Tibial artery (tissue), 4 donors: ENCODE data around the gene YWHAQ.

Experiments used
- DNase-seq, 2 donors: peaks; one replicate each; pipeline ENCODE4 v3.0.0-alpha.2; 2019
- H3K27ac ChIP-seq, 2 donors: fragments of 200-600 bp; sonication (generic) in 1 of 2; 1 replicate in 1 of 2; 2 replicates in 1 of 2; pipeline ENCODE4 v1.5.1; 2018 to 2019; ENCODE audit warnings: mild to moderate bottlenecking in 1 of 2
- H3K27me3 ChIP-seq, 2 donors: fragments of 200-600 bp; sonication (generic) in 1 of 2; one replicate each; pipeline versions ENCODE4 v1.5.1 to v1.6.0; 2016 to 2019
- H3K36me3 ChIP-seq, 3 donors: fragments of 200-600 bp; sonication (generic) in 2 of 3; one replicate each; pipeline ENCODE4 v1.5.1; 2016 to 2019; ENCODE audit warnings: mild to moderate bottlenecking in 2 of 3
- H3K4me1 ChIP-seq, 4 donors: fragments of 200-600 bp; sonication (generic) in 2 of 4; 1 replicate in 3 of 4; 2 replicates in 1 of 4; pipeline ENCODE4 v1.5.1; 2016 to 2019
- H3K4me3 ChIP-seq, 2 donors: fragments of 200-600 bp; sonication (generic) in 1 of 2; 1 replicate in 1 of 2; 2 replicates in 1 of 2; pipeline ENCODE4 v1.5.1; 2018 to 2019; ENCODE audit warnings: mild to moderate bottlenecking in 2 of 2
- H3K9me3 ChIP-seq, 3 donors: fragments of 200-600 bp; sonication (generic) in 1 of 3; one replicate each; pipeline ENCODE4 v1.5.1; 2016 to 2019
- intact Hi-C: fragments of 100-400 bp; cut with DNase I; formaldehyde crosslinking; loops from one replicate; pipeline ENCODE4 v1.15.0; 2023; ENCODE audit warnings: low total_unique reads
- TF ChIP-seq, protein P1 (sequence below), 2 experiments: fragments of 200-600 bp in 1 of 2; fragments of 450-650 bp in 1 of 2; IDR thresholded peaks; one replicate each; pipeline ENCODE4 v1.5.1; 2017 to 2019; ENCODE audit warnings: antibody characterized with exemption in 2 of 2, mild to moderate bottlenecking in 1 of 2, moderate library complexity in 1 of 2

YWHAQ gene

DNA sequence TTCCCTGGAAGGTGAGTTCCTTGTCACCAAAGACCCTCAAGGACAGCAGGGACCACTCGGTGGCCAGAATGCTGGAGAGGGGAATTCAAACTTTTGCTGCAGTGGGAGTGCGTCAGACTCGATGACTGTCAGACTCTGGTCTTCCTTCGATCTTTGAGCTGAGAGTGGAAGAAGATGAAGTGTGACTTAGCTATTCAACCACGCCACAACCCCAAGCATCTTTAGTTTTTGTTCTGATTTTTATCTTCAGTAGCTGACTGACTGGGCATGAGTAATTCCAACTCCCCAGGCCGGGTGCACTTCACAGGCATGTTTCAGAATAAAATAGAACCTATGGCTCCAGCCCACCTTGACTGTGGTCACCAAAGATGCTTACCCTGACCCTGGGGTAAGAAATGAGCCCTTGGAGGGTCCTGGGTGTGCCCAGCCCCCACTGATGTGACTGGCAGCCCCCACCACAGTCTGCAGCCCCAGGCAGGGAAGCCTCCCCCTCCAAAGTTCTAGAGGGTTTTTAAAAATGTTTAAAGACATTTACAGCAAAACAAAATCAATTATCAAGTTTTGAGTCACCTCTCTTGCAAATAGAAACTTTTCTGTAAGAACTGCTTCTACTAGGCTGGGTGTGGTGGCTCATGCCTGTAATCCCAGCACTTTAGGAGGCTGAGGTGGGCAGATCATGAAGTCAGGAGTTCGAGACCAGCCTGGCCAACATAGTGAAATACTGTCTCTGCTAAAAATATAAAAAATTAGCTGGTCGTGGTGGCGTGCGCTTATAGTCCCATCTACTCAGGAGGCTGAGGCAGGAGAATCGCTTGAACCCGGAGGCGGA is 24.9 kb upstream of the YWHAQ start:
- H3K27me3 ChIP-seq = no peaks in the 10 kb centered on the region
- TF ChIP-seq, protein P1, sequence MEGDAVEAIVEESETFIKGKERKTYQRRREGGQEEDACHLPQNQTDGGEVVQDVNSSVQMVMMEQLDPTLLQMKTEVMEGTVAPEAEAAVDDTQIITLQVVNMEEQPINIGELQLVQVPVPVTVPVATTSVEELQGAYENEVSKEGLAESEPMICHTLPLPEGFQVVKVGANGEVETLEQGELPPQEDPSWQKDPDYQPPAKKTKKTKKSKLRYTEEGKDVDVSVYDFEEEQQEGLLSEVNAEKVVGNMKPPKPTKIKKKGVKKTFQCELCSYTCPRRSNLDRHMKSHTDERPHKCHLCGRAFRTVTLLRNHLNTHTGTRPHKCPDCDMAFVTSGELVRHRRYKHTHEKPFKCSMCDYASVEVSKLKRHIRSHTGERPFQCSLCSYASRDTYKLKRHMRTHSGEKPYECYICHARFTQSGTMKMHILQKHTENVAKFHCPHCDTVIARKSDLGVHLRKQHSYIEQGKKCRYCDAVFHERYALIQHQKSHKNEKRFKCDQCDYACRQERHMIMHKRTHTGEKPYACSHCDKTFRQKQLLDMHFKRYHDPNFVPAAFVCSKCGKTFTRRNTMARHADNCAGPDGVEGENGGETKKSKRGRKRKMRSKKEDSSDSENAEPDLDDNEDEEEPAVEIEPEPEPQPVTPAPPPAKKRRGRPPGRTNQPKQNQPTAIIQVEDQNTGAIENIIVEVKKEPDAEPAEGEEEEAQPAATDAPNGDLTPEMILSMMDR (IDR thresholded peaks at IDR 0.05) = no peak
- H3K27ac ChIP-seq = no peak overlapping the region
- H3K4me3 ChIP-seq = no peak overlapping the region
- DNase-seq = no peak
- intact Hi-C loops = no loop called here
- no peaks in the 10 kb centered on the region for H3K36me3 ChIP-seq
- H3K4me1 ChIP-seq = no peaks in the 10 kb centered on the region
- no peaks in the 10 kb centered on the region for H3K9me3 ChIP-seq

DNA sequence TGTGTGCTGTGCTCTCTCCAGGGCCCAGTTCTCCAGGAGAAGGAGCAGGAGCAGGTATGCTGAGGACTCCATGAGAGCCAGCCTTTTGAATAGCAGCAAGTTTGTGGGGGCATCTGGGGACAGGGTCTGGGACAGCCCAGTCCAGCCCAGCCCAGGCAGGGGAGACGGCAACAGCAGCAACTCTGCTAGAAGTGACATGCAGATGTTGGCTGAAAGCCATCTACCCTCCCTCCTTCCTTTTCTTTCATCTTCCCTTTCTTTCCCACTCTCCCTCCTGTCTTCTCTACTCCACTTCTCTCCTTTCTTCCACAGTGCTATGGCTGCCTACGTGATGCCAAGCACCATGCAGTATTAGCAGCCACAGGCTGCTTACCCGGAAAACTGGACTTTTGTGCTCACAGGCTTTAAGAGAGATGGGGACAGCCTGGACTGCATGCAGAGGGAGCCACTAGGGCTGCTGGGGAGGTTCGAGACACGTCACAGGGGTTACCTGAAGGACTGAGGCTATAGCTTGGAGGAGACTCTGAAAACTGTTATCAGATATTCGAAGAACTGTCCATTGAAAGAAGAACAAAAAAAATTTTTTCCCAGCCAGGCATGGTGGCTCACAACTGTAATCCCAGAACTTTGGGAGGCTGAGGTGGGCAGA is 23.8 kb upstream of the YWHAQ start:
- intact Hi-C loops = no loop called here
- H3K9me3 ChIP-seq = no peaks in the 10 kb centered on the region
- no peak overlapping the region for H3K27ac ChIP-seq
- no peaks in the 10 kb centered on the region for H3K4me1 ChIP-seq
- H3K27me3 ChIP-seq = no peaks in the 10 kb centered on the region
- no peak for DNase-seq
- TF ChIP-seq, protein P1 (IDR thresholded peaks at IDR 0.05) = no peak
- no peak overlapping the region for H3K4me3 ChIP-seq
- no peaks in the 10 kb centered on the region for H3K36me3 ChIP-seq

DNA sequence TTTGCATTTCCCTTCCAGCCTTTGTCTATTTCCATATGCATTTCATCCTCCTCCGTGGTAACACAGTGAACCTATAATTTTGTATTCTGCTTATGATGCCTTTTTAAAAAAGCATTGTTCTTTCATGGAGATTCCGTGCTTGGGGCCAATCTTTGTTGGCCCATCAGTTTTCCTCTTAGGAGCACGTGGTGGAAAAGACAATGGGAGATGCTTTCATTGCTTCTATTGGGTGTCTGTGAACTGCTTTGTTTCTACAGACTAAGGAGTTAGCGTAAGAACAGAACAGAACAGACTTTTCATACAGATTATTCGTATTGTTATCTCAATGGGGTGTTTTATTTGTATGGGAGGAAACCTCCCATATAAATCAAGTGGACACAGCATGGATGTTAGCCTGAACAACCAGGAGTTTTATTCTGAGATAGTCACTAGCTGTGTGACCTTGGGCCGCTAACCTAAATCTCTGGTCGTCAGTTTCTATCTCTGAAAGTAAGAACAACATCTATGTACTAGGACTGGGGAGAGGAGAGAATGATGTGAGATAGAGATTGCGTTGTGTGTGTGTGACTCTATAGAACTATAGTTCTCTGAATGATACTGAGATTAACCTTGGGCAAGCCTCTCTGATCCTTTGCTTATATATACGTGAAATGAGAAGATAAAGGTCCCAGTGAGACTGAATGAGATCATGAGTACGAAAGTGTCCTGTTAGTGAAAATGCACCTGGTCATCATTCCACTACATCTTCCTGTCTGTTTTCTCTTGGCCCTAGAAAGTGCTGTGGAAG is 22.9 kb upstream of the YWHAQ start:
- H3K36me3 ChIP-seq = no peaks in the 10 kb centered on the region
- intact Hi-C loops = no loop called here
- no peak for DNase-seq

DNA sequence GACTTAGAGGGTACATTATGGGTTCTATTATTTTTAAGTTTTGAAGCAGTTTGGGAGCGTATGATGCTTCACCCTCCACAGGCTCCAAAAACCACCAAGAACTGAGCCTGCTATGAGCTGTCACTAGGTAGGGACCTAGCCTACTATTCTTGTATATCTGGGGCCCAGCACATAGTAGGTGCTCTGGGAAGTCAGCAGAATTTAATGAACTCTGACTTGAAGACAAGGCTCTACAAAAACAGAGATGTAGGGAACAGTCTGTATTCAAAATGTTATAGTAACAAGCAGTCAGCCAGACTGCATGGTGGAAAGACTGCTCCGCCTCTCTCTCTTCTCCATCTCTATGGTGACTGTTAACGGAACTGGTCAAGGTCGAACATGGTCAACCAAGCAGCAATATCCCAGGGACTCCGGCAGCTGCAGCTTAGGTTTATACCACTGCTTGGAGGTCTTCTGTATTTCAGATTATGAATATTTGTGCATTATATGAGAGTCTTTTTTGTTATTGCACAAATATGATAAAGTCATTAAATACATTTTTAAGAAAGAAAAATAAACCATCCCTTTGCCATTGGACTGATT is 22.2 kb upstream of the YWHAQ start:
- no peaks in the 10 kb centered on the region for H3K36me3 ChIP-seq
- TF ChIP-seq, protein P1 (IDR thresholded peaks at IDR 0.05) = no peak
- H3K9me3 ChIP-seq = no peaks in the 10 kb centered on the region
- no peak for DNase-seq
- no peaks in the 10 kb centered on the region for H3K4me1 ChIP-seq
- no peak overlapping the region for H3K27ac ChIP-seq
- H3K4me3 ChIP-seq = no peak overlapping the region
- no peaks in the 10 kb centered on the region for H3K27me3 ChIP-seq
- intact Hi-C loops = no loop called here

More for the DNA sequence above, 22.9 kb upstream of the YWHAQ start:
- no peaks in the 10 kb centered on the region for H3K9me3 ChIP-seq
- no peaks in the 10 kb centered on the region for H3K4me1 ChIP-seq
- H3K4me3 ChIP-seq = no peak overlapping the region
- no peaks in the 10 kb centered on the region for H3K27me3 ChIP-seq
- H3K27ac ChIP-seq = no peak overlapping the region
- TF ChIP-seq, protein P1 (IDR thresholded peaks at IDR 0.05) = no peak

DNA sequence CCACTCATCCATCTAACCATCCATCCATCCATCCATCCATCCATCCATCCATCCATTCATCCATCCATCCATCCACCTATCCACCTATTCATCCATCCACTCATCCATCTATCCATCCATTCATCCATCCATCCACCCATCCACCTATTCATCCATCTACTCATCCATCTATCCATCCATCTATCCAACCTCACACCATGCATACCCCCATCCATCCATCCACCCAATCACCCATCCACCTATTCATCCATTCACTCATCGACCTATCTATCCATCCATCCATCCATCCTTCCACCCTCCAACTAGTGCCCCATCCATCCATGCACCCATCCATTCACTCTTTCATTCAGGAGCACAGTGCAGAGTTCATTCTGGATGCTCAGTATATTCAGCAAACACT is 21.5 kb upstream of the YWHAQ start:
- DNase-seq = no peak
- TF ChIP-seq, protein P1 (IDR thresholded peaks at IDR 0.05) = no peak
- H3K4me1 ChIP-seq = no peaks in the 10 kb centered on the region
- intact Hi-C loops = no loop called here
- no peaks in the 10 kb centered on the region for H3K9me3 ChIP-seq
- H3K4me3 ChIP-seq = no peak overlapping the region
- H3K27me3 ChIP-seq = no peaks in the 10 kb centered on the region
- H3K36me3 ChIP-seq = no peaks in the 10 kb centered on the region
- H3K27ac ChIP-seq = no peak overlapping the region
